ENCODE data around the gene AFG3L2. TPM values are rescaled to one million over a fixed set of nuclear protein-coding genes. Genes with fewer than 3 reads are reported as not detected.

AFG3L2 gene
- total and polyA plus RNA-seq, 9 of the 15 experiments (the other 6 are each of a cell fraction or from before 2014, with no cell fraction given), result 24.1 to 109 (median 84.0) TPM

DNA sequence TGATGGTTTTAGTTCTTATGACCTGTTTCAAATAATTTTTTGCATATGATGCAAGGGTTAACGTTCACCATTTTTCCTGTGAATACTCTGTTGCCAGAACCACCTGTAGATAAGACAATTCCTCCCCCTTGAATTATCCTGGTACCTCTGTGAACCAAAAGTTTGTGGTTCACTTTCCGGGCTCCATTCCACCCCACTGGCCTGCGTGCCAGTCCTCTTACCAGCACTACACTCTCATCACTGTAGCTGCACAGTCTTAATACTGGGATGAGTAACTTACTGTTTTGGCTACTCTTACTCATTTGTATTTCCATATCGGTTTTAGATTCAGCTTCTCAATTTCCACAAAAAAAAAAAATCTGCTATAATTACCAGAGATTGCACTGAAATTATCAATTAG lies 34.4 kb downstream of the AFG3L2 start (continued):
- TF ChIP-seq, protein P1, sequence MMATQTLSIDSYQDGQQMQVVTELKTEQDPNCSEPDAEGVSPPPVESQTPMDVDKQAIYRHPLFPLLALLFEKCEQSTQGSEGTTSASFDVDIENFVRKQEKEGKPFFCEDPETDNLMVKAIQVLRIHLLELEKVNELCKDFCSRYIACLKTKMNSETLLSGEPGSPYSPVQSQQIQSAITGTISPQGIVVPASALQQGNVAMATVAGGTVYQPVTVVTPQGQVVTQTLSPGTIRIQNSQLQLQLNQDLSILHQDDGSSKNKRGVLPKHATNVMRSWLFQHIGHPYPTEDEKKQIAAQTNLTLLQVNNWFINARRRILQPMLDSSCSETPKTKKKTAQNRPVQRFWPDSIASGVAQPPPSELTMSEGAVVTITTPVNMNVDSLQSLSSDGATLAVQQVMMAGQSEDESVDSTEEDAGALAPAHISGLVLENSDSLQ (IDR thresholded peaks at IDR 0.05), result no peak

DNA sequence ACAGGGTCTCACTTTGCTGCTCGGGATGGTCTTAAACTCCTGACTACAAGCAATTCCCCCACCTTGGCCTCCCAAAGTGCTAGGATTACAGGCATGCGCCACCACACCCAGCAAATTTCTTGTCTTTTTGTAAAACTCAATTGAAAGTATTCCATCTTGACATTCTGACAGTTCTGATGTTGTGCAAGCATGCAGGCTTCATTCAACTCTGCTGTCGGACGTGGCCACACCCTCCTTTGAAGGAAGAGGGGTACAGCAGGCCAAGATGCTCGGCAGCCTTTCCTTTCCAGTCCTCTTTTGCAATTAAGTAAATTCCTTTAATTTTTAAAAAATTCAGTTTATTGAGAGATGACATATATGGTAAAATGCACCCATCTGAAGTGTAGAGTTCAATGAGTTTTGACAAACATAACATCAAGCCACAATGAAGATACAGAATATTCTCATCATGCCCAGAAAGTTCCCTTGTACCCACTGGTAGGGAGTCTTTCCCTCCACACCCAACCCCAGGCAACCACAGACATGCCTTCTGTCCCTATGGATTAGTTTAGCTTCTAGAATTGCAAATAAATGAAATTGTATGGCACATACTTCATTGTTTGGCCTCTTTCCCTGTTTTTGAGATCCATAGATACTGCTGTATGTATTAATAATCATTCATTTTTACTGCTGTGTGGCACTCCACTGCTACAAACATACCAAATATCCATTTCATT lies 35.9 kb downstream of the AFG3L2 start:
- DNase-seq (ENCODE audit: extremely low read depth in 1 of 4, low spot score in 3 of 4), result no peak
- no peak overlapping the region for H3K27ac ChIP-seq (ENCODE audit: extremely low read depth, low read depth, low read length)
- no peaks in the 10 kb centered on the region for H3K9me3 ChIP-seq (replicated peaks; ENCODE audit: control insufficient read depth, insufficient read depth, low read depth, low read length)
- no peaks in the 10 kb centered on the region for H3K9me1 ChIP-seq (ENCODE audit: control insufficient read depth, insufficient read depth, low read length)
- no TSS peak for BruUV-seq (replicated peaks)
- ChIA-PET CTCF (ENCODE audit: low intra/inter-chr PET ratio) (no interaction called here), POLR2A (interaction anchor here (0.6 kb wide), 1 partner anchor 580 kb away, joined by 4 read pairs; no protein-coding TSS in a partner anchor)
- H2AFZ ChIP-seq (ENCODE audit: low read depth, low read length), result no peak overlapping the region
- in situ Hi-C loops (cut with MboI) (no loop called here), intact Hi-C loops (cut with micrococcal nuclease) (no loop called here)
- H3K27me3 ChIP-seq (ENCODE audit: control insufficient read depth in 2 of 2, insufficient read depth in 2 of 2, low read length in 2 of 2), result no peaks in the 10 kb centered on the region
- H3K4me2 ChIP-seq (ENCODE audit: insufficient read depth, low read length), result no peak overlapping the region
- no peak overlapping the region for H3K4me3 ChIP-seq
- 81% methylated on average over 5 of the region's 5 CpGs for WGBS (ENCODE audit: insufficient coverage, low coverage, missing lambda C conversion rate)
- ATAC-seq, result no peak
- FAIRE-seq, result no peak
- H3K36me3 ChIP-seq (ENCODE audit: control insufficient read depth, insufficient read depth, low read length), result peaks cover 83% of the 10 kb centered on the region
- no peaks in the 10 kb centered on the region for H3K4me1 ChIP-seq (replicated peaks in 1 of 2; ENCODE audit: control insufficient read depth in 2 of 2, insufficient read depth in 2 of 2, low read length in 2 of 2)
- no peaks in the 10 kb centered on the region; the same call in 1 of the 2 replicates for H4K20me1 ChIP-seq (replicated peaks; ENCODE audit: control insufficient read depth, insufficient read depth, low read length)
- no peak overlapping the region for H3K9ac ChIP-seq (ENCODE audit: insufficient read depth in 1 of 2, low read depth in 2 of 2, low read length in 2 of 2)
- H3K79me2 ChIP-seq (ENCODE audit: control insufficient read depth, insufficient read depth, low read length), result no peaks in the 10 kb centered on the region
- TF ChIP-seq, protein P2, sequence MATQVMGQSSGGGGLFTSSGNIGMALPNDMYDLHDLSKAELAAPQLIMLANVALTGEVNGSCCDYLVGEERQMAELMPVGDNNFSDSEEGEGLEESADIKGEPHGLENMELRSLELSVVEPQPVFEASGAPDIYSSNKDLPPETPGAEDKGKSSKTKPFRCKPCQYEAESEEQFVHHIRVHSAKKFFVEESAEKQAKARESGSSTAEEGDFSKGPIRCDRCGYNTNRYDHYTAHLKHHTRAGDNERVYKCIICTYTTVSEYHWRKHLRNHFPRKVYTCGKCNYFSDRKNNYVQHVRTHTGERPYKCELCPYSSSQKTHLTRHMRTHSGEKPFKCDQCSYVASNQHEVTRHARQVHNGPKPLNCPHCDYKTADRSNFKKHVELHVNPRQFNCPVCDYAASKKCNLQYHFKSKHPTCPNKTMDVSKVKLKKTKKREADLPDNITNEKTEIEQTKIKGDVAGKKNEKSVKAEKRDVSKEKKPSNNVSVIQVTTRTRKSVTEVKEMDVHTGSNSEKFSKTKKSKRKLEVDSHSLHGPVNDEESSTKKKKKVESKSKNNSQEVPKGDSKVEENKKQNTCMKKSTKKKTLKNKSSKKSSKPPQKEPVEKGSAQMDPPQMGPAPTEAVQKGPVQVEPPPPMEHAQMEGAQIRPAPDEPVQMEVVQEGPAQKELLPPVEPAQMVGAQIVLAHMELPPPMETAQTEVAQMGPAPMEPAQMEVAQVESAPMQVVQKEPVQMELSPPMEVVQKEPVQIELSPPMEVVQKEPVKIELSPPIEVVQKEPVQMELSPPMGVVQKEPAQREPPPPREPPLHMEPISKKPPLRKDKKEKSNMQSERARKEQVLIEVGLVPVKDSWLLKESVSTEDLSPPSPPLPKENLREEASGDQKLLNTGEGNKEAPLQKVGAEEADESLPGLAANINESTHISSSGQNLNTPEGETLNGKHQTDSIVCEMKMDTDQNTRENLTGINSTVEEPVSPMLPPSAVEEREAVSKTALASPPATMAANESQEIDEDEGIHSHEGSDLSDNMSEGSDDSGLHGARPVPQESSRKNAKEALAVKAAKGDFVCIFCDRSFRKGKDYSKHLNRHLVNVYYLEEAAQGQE (IDR thresholded peaks at IDR 0.05; ENCODE audit: borderline replicate concordance), result no peak
- TF ChIP-seq, protein P2 (CRISPR knock-in tag; IDR thresholded peaks at IDR 0.05; ENCODE audit: low read depth), result no peak
- TF ChIP-seq, protein P3, sequence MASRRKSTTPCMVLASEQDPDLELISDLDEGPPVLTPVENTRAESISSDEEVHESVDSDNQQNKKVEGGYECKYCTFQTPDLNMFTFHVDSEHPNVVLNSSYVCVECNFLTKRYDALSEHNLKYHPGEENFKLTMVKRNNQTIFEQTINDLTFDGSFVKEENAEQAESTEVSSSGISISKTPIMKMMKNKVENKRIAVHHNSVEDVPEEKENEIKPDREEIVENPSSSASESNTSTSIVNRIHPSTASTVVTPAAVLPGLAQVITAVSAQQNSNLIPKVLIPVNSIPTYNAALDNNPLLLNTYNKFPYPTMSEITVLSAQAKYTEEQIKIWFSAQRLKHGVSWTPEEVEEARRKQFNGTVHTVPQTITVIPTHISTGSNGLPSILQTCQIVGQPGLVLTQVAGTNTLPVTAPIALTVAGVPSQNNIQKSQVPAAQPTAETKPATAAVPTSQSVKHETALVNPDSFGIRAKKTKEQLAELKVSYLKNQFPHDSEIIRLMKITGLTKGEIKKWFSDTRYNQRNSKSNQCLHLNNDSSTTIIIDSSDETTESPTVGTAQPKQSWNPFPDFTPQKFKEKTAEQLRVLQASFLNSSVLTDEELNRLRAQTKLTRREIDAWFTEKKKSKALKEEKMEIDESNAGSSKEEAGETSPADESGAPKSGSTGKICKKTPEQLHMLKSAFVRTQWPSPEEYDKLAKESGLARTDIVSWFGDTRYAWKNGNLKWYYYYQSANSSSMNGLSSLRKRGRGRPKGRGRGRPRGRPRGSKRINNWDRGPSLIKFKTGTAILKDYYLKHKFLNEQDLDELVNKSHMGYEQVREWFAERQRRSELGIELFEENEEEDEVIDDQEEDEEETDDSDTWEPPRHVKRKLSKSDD (conservative IDR thresholded peaks at IDR 0.05; ENCODE audit: low read length), result no peak
- TF ChIP-seq PTTG1 (tag; IDR thresholded peaks at IDR 0.05; ENCODE audit: low read depth) (no peak), ZBED1 (IDR thresholded peaks at IDR 0.05) (no peak), WHSC1 (IDR thresholded peaks at IDR 0.05; ENCODE audit: low read length) (no peak), NFIX (CRISPR knock-in tag; IDR thresholded peaks at IDR 0.05; ENCODE audit: low read depth) (no peak)
